Heart left ventricle (tissue), 13 donors: Measurements from ENCODE around the gene LPIN3.

ENCODE experiments used
- CTCF ChIP-seq, 12 donors: fragments of 200-600 bp; sonication (generic) in 4 of 12; IDR thresholded peaks; one replicate each; pipeline versions ENCODE4 v1.5.0 to v1.8.0; 2018 to 2022; ENCODE audit warnings: antibody characterized with exemption in 12 of 12, mild to moderate bottlenecking in 5 of 12
- POLR2A ChIP-seq, 2 donors: fragments of 450-650 bp; IDR thresholded peaks; one replicate each; pipeline ENCODE4 v1.6.1; 2017; ENCODE audit warnings: antibody characterized with exemption in 2 of 2, mild to moderate bottlenecking in 2 of 2, moderate library complexity in 2 of 2
- donor health status: ischemic (EF 13 %, LVEDD 7.1; RV severe dilation, severe dysfunction).
- donor health status: DM: no; HTN: yes; CAD: no.
- donor health status: DM: no; HTN: no; CAD: no.
- donor health status: ischemic (EF 25% LVEDD 6.9; RV normal size, moderate dysfunction).
- donor health status: ischemic (EF 25% LVEDD 5.7; RV mildly dilated, moderate dysfunction).
- donor health status: ischemic (EF 35%, LVEDD 5.7; RV mildly dilated, moderate dysfunction).
- donor health status: nonischemic (EF 11% LVEDD 7.7; RV severe dilation, severe dysfunction).
- donor health status: DM: yes; HTN: yes; CAD: no.
- donor health status: PGD.
- donor health status: ischemic (EF 29% LVEDD 5.4; RV normal size, mild dysfunction).
- donor health status: nonischemic (EF 23%, LVEDD 6.1; RV moderate dilation, normal function).

- TF ChIP-seq POLR2A (IDR thresholded peaks at IDR 0.05) (no peak), CTCF (IDR thresholded peaks at IDR 0.05) (no peak)
These were observed 15.1 kb downstream of the LPIN3 start for GRCh38 chr20:41355598-41356203.
